ENCODE results near the gene TOMM20.

- TF ChIP-seq ELF4 (IDR thresholded peaks at IDR 0.05): no peak
- TF ChIP-seq SP1 (IDR thresholded peaks at IDR 0.05): no peak
- no peak for TF ChIP-seq TARDBP (IDR thresholded peaks at IDR 0.05)
- TF ChIP-seq BHLHE40 (IDR thresholded peaks at IDR 0.05; ENCODE audit: borderline replicate concordance): no peak
- no peak for TF ChIP-seq FOXM1 (IDR thresholded peaks at IDR 0.05; ENCODE audit: borderline replicate concordance)
- TF ChIP-seq FOXK2 (IDR thresholded peaks at IDR 0.05): no peak
- TF ChIP-seq ARNT (IDR thresholded peaks at IDR 0.05): no peak
Observed at GRCh38 chr1:235078480-235079381, 49.9 kb downstream of the TOMM20 start.
